ENCODE results near the gene CTIF.

CTIF gene

DNA sequence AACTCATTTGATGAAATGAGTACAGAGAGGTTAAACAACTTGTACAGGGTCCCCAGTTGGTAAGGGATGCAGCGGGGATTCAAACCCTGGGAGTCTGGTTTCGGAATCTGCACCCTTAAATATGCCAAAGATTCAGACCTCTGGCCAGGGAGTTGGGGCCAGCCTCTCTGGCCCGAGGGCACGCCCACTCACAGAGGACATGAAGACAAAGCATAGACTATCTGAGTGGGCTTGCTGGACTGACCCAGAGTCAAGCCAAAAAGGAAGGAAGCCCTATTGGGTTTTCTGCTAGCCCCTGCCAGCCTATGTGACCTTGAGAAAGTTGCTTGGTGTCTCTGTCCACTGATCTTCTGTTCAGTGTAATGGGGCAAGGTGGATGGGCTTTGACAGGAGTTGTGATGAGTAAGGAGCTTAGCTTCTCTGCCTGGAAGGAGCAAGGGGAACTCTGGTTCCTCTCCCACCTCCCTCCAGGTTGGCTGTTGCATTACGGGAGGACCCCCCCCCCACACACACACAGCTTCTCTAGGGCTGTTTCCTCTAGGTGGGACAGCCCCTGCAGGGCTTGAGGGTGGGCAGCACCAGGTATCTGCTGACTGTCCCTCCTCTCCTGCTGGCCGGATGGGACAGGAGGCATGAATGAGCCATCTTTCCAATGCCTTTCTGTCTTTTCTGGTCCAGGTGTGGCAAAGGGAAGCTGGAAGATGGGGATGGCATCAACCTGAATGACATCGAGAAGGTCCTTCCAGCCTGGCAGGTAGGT is 131.3 kb downstream of the CTIF start:
- FAIRE-seq, result no peak

DNA sequence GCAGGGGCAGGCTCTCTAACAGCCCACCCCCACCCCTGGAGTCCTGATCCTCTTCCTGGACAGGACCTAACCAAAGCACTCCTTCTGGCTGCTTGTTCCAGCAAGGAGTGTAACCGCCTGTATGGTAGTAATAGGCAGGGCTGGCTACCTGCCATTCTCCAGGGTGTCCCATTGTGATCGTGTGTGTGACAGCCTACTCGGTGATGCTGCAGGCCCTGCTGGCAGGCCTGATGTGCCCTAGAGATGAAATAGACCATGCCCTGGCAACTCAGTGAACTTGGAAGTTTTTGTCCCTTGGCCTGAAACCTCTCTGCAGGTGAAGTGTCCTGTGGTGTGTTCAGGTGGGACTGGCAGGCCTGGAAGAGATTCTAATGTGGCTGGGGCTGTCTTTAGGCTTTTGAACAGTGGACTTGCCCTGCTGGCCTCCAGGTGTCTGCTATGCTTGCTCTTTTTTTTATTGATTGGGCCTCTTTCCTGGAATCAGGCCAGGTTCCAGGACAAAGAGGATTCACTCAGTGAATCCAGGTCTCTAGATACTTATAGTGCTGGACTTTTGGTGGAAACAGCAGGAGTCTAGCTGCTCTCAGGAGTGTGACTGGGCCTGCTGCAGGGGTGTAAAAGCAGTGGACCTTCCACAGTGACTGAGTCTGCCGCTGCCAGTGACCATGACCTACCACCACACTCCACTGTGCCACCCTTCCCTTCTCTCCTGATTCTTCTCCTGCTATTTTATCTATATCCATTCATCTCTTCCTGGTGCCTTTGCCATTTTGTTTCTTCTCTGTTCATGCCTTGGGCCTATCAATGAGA is 132.1 kb downstream of the CTIF start:
- FAIRE-seq, result no peak

DNA sequence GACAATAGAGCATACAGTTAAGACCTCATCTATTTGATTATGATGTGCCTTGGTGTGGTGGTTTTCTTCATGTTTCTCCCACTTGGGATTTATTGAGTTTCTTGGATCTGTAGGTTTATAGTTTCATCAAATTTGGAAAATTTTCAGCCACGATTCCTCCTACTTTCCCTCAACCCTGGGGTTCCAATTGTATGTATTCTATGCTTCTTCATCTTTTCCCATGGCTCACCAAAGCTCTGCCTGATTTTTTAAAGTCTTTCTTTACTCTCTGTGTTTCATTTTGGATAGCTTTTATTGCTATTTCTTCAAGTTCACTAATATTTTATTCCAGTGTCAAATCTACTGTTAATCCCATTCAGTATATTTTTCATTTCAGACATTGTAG is 132.7 kb downstream of the CTIF start:
- no peak for FAIRE-seq

DNA sequence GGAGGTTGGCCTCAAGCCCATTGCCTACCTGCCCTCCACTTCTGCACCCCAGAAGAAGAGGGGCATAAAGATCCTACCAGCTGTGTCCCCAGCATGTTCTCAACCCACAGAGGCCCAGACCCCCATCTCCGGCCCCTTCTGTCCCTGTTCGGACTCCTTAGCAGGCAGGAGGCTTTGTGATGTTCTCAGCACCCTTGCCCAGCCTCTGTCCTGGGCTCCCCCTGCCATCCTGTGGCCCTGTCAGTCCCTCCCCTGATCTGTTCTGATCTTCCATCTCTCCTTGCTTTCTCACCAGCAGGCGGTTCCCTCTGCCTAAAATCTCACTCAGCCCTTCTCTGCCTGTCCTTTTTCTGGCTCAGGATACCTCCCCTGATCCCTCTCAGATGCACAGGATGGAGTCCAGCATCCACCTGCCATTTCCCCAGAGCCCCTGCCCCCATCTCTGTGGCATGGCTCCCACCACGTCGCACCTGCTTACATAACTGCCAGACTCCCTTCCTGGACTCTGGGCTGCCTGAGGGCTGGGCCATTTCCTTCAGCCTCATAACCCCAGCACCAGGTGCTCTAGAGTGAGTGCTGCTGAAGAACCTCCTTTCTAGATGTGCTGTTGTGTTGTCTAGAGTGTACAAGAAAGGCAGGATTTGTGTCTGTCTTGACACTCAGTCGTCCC is 134.0 kb downstream of the CTIF start:
- no peak for FAIRE-seq

DNA sequence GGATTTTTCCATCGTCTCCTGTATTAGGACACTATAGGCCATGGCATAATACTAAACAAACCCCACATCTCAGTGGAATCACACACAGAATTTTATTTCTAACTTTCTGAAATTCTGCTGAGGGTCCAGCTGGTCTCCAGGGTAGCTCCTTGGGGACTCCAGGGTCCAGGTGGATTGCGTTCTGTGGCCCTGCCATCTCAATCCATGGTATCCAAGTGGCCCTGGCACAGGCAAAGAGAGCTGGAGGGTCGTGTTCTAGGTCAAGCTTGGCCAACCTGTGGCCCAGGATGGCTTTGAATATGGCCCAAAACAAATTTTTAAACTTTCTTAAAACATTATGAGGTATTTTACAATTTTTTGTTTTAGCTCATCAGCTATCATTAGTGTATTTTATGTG is 134.6 kb downstream of the CTIF start:
- FAIRE-seq, result no peak

DNA sequence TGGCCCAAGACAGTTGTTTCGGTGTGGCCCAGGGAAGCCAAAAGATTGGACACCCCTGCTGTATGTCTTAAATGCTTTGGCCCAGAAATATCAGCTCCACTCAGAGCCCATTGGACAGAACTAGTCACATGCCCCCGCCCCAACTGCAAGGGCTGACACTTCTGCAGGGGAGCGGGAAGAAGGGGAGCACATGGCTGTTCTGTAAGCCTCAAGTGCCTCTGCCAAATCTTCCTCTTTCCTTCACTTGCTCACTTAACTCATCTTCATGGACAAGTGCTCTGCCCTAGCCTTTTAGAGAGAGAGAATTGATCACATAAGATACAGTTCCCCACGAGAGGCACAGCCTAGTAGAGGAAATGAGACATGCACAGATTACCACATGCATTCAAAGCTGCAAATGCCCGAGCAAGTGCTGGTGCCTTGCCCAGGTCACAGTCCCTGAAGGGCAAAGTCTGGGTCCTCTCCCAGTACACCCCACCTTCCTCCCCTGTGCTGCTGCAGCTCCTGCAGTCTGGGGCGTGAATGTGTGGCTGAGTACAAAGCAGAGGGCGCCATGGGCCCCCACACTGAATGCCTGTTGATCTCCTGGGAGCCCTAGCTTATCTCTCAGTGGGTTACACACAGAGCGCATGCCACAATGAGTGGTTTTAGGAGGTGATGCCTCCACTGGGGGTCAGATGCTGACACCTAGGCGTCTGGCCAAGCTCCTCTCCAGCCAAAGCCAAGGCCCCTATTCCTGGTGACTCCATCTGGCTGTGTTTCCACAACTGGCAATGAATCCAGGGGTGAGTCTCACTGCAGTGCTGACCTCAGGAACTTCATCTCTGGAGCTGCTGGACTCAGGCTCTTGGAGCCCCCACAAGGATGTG is 135.3 kb downstream of the CTIF start:
- FAIRE-seq, result no peak

DNA sequence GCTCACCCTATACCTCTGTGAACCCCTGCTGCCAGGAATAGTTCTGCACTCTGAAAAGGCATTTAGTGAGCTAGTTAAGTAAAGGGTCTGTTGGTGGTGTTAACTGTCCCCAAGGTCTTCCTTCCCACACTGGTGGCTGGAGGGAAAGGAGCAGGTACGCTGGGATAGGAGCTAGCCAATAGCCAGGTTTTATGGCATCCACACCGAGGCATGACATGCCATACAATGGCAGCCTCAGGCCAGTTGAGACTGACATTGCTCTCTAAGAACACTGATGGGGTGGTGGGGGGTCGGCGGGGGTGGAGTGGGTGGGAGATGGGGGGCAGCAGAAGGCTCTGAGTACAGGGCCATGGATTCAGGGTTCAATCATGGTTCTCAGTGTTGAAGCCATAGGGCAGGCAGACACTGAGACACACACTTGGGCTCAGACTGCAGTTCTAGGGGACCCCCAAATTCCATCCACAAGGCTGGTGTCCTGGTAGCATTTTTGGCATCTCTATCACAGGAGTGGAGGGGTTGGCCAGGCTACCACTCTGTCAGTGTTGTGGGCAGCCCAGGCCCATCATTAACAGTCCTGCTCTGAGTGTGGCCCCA is 136.0 kb downstream of the CTIF start:
- no peak for FAIRE-seq

DNA sequence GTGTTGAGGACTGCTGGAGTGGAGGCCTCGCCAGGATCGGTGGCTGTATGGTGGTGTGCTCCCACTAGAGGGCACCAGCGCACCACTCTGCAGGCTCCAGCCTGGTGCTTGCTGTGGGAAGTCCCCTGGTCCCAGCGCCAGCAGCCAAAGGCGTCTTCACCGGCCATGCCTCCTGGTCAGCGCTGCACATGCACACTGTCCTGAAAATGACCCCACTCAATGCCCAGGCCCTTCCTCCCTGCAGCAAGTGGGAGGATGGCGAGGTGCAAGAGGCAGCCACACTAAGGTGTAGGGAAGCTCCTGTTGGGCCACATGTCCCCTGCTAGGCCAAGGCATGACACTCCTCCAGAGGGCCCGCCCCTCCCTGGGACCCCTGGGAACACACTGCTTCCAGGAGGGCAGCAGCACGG is 136.5 kb downstream of the CTIF start:
- no peak for FAIRE-seq

DNA sequence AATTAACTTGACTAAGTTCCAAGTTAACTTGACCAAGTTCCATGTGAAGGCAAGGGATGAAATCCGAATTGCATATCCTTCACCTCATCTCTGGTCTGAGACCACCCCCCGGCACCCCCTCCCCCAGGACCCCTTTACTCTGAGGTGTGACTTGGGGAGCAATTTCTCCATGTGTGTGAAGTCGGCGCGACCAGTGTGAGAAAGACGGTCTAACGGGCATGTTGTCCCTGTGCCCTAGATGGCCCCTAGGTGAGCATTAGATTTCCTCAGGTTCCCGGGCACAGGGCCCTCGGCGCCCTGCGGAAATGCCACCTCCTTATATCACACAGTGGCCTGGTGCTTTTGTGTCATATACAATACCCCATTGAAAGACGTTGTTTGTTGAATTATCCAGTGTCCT is 137.1 kb downstream of the CTIF start:
- FAIRE-seq, result no peak

DNA sequence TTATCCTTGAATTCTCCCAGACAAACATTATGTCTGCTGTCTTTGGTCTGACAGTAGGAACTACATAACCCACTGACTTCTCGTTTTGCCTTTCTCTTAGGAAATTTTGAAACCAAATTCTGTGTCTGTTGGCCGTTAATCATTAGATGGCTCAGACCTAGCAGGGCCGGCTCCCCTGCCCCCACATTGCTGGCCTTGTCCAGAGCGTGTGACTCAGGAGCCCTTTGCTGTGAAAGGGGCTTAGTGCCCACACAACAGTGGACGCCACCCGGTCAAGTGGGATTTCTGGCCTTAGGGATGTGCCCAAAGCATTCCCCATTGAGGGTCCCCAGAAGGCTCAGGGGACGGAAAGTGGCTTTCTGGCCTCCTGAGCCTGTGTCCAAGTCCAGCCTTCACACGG is 137.5 kb downstream of the CTIF start:
- FAIRE-seq, result no peak

DNA sequence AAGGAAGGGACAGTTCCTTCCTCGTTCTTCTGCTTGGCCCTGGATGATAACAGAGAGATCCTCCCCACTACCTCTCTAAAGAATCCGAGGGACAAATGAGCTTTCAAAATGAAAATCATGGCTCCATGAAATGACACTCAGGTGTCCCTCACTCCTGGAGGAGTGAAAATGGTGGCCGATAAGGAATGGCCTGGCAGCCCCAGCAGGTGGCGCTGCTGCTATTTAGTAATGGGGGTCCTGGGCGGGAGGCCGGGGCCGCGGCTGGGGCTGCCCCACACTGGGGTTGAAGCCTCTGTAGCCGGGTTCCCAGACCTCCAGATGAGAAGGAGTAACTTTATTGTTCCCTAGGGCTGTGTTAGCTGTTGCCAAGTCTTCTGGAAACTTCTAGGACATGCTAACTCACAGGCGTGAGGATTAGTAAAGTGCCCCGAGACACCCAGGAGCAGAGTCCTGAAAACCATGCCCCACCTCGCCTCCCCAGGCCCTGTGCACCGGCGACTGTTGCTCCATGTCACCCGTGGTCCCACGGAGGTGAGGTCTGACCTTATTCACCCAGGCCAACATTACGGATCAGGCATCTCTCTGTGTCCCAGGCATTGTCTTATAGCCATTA is 138.0 kb downstream of the CTIF start:
- no peak for FAIRE-seq

DNA sequence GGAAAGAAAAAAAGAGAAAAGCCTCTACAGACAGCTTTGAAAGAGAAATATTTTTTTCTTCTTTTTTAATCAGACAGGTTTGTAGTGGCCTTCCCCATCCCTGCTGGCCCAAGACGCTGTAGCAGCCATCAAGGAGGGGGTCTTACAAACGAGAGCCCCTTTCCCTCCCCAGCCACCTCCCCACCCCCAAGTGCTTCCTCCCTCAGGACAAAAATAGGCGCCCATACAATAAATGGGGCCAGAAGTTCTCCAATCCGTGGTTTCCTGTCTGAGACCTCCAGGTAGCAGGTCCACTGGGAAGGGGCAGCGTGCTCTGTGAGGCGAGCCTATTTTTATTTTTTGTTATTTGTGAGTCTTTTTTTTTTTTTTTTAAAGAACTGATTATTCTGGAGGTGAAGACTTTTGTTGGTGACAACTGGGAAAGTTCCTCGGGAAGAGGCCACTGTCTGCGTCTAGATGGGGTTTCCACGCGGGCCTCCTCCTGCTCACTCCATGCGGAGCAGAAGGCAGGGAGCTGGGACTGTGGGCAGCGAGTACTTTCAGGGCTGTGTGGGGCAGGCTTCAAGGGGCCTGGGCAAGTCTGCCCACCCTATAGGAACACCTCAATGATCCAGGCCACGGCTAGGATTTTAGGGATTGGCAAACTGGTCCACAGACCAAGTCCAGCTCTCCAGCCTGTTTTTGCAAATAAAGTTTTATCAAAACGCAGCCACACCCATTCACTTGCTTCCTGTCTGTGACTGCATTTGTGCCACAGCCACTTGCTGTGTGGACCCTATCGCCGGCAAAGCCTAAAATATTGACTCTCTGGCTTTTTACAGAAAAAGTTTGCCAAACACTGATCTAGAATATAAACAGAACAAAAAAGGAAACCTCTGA is 139.6 kb downstream of the CTIF start:
- no peak for FAIRE-seq

DNA sequence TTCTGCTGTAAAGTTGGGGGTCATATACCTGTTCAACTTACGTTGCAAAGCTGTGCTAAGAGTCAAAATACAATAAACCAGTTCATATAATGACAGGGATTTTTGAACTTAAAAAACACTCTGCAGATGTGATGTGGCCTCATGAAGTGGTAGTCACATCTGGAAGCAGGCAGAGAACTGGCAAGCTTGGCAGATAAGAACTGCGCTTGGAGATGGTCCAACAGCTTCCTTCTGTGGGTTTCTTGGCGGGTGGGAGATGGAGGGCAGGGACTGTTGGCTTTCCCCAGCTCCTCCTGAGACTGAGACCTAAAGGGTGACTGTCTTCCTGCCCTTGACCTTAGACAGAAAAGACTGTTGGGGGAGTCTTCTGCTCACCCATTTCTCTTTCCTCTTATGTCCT is 140.4 kb downstream of the CTIF start:
- no peak for FAIRE-seq

DNA sequence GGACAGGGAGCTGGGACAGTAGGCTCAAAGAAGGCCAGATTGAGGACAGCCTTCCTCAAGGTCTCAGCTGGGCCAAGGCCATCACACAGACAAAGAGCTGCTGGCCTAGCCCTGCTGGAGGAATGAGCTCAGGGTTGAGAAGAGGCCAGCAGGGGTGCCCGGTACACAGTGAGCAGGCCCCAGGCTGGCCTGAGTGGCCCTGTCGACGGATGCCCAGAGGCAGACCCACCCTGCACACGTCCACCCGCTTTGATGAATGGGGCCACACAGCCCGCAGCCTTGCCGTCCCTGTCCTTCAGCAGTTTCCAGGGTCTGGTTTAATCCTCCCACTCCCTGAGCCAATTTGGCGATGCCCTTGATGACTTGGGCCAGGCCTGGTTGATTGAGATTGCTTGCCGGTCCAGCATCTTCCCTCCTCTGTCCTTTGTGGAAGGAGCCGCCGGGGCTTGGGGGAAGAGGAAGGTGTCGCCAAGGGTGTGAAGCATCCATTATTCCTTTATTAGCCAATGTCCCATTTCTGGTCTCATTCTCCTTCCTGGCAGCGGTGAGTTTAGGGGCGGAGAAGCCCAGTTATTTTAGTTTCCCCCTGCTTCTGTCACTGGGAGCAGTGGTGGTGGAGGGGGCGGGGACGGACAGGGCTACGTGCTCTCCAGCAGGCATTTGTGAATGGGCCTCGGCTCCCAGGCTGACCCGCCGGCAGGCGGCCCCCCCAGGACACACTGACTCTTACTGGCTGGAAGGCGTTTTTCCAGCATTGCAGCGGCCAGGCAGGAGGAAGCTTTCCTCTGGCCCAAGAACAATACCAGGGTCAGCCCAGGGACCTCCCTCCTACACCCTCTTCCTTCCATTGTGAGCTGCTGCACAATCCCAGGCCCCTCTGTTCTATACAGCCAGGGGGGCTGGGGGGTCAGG is 141.8 kb downstream of the CTIF start:
- no peak for FAIRE-seq

DNA sequence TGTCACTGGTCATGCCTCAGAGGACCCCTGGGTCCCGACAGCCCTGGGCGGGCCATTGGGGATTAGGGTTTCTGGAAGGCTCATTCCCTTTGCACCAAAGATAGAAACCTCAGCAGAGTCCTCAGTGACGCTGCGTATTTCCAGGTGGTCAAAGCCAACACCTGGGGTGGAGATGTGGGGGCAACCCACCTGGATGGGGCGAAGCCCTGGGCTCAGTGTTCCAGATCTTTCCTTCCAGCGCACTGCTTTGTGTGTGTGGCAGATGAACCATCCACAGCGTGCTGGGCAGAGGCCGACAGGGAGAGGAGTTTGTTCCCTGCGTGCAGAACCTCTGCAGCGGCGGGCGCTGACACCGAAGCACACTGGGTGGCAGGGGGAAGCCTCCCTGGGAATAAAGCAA is 143.9 kb downstream of the CTIF start:
- FAIRE-seq, result no peak

DNA sequence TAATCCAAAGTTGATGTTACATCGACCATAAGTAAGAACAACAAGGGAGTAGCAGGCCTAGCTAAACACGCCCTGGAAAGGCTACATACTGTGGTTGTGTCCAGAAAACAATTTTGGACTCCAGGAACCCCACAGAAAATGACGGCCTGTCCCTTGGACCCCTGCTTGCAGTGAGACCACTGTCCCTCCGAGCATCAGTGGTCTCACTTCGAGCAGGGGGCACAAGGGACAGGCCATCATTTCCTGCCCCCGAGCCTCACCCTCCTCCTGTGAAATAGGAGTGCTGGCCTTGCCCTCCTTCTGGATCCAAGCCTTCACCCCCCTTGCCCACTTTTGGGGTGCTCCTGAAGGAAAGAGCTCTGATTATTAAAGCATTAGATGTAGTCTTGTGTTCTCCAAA is 144.4 kb downstream of the CTIF start:
- FAIRE-seq, result no peak

DNA sequence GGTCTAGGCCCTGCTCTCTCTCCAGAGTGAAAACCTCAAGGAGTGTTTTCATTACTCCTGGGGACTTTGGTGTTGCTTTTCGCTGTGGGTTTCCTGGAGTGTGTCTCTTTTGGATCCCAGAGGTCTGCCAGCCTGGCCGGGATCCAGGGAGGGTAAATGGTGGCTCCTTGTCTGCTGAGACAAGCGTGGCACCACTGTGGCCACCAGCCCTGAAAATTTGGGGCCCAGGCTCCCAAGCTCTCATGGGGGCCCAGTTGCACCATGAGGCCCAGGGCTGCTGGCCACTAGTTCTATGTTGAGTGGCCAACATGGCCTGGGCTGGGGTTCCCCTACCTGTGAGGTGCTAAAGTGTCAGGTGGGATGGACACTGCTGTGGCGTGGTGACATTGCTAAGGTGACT is 144.8 kb downstream of the CTIF start:
- FAIRE-seq, result no peak

DNA sequence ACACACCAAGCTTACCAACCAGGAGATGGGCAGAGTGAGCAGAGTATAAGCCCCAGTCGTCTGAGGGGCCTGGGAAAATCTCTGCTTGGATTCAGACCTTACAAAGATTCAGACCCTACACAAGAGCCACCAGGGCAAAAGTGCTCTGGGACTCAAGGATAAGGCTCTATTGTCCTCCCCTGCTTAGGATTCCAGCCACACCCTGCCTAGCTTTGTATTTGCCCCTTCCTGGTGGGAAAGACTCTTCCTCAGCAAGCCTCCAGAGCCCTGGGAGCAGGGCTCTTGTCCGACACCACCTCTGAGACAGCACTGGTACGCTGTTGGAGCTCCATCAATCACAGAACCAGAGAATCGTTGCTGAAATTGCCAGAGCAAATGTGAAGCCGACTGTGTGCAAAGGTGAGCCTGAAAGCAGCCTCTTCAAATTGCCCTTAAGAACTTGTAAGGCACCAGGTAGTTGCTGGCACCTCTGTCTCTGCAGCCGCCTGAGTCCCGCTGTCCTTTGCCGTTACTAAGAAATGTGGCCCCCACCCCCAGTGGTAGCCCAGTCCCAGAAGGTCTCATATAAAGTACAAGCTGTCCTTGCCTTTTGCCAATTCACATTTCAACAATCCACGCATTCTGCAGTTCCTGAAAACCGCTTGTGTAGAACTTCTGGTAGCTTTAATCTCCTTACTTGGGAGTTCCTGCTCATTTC is 148.7 kb downstream of the CTIF start:
- FAIRE-seq, result no peak

DNA sequence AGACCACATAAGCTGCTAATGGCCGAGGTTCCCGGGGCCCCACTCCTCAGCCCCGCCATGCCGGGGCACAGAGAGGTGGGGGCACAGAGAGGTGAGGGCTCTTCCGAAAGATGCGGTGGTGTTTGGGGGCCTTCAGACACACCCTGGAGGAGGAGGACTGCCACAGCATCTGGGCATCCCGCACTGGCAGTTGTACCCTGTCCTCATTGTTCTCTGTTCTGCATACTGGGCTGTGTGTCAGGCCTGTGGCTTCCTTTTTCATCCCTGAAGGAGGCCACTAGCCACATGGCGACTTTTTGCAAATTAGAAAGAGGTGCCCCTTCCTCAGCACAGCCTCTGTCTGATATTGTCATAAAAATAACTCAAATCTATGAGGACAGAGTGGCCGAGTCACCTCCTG is 150.1 kb downstream of the CTIF start:
- no peak for FAIRE-seq
